OCI-LY1 (cell line): Measurements from ENCODE around the gene ARL15.

ENCODE experiments used
- H2AFZ ChIP-seq: fragments of 200-600 bp; sonication (generic), shearing (Covaris generic); 2 replicates; pipeline ENCODE4 v1.6.0; 2014; ENCODE audit warnings: antibody characterized with exemption, mild to moderate bottlenecking, low read length
- H3F3A ChIP-seq: fragments of 200-600 bp; sonication (generic), shearing (Covaris generic); 2 replicates; pipeline ENCODE4 v1.6.0; 2014; ENCODE audit warnings: mild to moderate bottlenecking, antibody characterized with exemption, low read length, moderate library complexity; ENCODE audit not compliant: insufficient read depth
- H3K27ac ChIP-seq: fragments of 200-600 bp; sonication (generic); 2 replicates; pipeline ENCODE4 v1.5.1; 2014; ENCODE audit warnings: low read length, mixed run types, mild to moderate bottlenecking, low read depth; ENCODE audit not compliant: poor library complexity, severe bottlenecking
- H3K27me3 ChIP-seq: fragments of 200-600 bp; sonication (generic); 2 replicates; pipeline ENCODE4 v1.6.0; 2014; ENCODE audit warnings: antibody characterized with exemption, mild to moderate bottlenecking, low read length, moderate library complexity; ENCODE audit not compliant: insufficient read depth
- H3K36me3 ChIP-seq: fragments of 200-600 bp; sonication (generic); 2 replicates; pipeline ENCODE4 v1.6.1; 2014; ENCODE audit warnings: mild to moderate bottlenecking, antibody characterized with exemption, low read length, moderate library complexity, mixed read lengths; ENCODE audit not compliant: insufficient read depth
- H3K4me1 ChIP-seq: fragments of 200-600 bp; sonication (generic); 2 replicates; pipeline ENCODE4 v1.5.1; 2014; ENCODE audit warnings: mild to moderate bottlenecking, low read length, moderate library complexity; ENCODE audit not compliant: insufficient read depth, severe bottlenecking
- H3K4me2 ChIP-seq: fragments of 200-600 bp; sonication (generic), shearing (Covaris generic); 2 replicates; pipeline ENCODE4 v1.6.1; 2014; ENCODE audit warnings: low read length
- H3K4me3 ChIP-seq: fragments of 200-600 bp; sonication (generic); 2 replicates; pipeline ENCODE4 v1.5.1; 2014; ENCODE audit warnings: low read length, low read depth, mild to moderate bottlenecking, mixed read lengths; ENCODE audit not compliant: poor library complexity, severe bottlenecking
- H3K79me2 ChIP-seq: fragments of 200-600 bp; shearing (Covaris generic); 2 replicates; pipeline ENCODE4 v1.6.1; 2016; ENCODE audit warnings: mixed run types, low read length, mixed read lengths; ENCODE audit not compliant: insufficient read depth
- H3K9ac ChIP-seq: fragments of 200-600 bp; sonication (generic), shearing (Covaris generic); 2 replicates; pipeline ENCODE4 v1.6.1; 2014; ENCODE audit warnings: mild to moderate bottlenecking, low read length, mixed read lengths
- H3K9me2 ChIP-seq: fragments of 200-600 bp; sonication (generic), shearing (Covaris generic); 2 replicates; pipeline ENCODE4 v1.6.1; 2014; ENCODE audit warnings: low read depth, mild to moderate bottlenecking, low read length, mixed read lengths
- H3K9me3 ChIP-seq: fragments of 200-600 bp; shearing (Covaris generic); 2 replicates; pipeline ENCODE4 v1.6.1; 2014; ENCODE audit warnings: low read length, mixed read lengths
- H4K20me1 ChIP-seq: fragments of 200-600 bp; sonication (generic), shearing (Covaris generic); 2 replicates; pipeline ENCODE4 v1.6.0; 2016; ENCODE audit warnings: mild to moderate bottlenecking, low read length; ENCODE audit not compliant: insufficient read depth
- CTCF ChIP-seq: fragments of 200-600 bp; sonication (generic), shearing (Covaris generic); IDR thresholded peaks from 2 replicates; pipeline ENCODE4 v1.5.1; 2017; ENCODE audit warnings: mild to moderate bottlenecking, antibody characterized with exemption, low read length, moderate library complexity, mixed read lengths
- EZH2 ChIP-seq: fragments of 200-600 bp; sonication (generic), shearing (Covaris generic); IDR thresholded peaks from 2 replicates; pipeline ENCODE4 v1.8.0; 2017; ENCODE audit warnings: borderline replicate concordance, mixed run types, mild to moderate bottlenecking, antibody characterized with exemption, low read length, moderate library complexity, mixed read lengths

ARL15 gene

GRCh38 chr5:53971551-53971950 lies 338.8 kb downstream of the ARL15 start:
- peaks cover 3% of the 10 kb centered on the region; the same call in 1 of the 2 replicates for H3K79me2 ChIP-seq
- no peaks in the 10 kb centered on the region; the same call in 1 of the 2 replicates for H3F3A ChIP-seq
- H4K20me1 ChIP-seq = no peaks in the 10 kb centered on the region
- H3K36me3 ChIP-seq = peaks cover 92% of the 10 kb centered on the region
- no peak overlapping the region for H3K4me2 ChIP-seq
- H3K4me1 ChIP-seq = no peaks in the 10 kb centered on the region
- H3K27ac ChIP-seq = no peak overlapping the region
- no peaks in the 10 kb centered on the region for H3K9me2 ChIP-seq
- no peak overlapping the region for H3K9ac ChIP-seq
- no peak overlapping the region for H2AFZ ChIP-seq
- no peaks in the 10 kb centered on the region for H3K9me3 ChIP-seq
- TF ChIP-seq CTCF = no peak
- TF ChIP-seq EZH2 = no peak
- H3K4me3 ChIP-seq = no peak overlapping the region
- H3K27me3 ChIP-seq = no peaks in the 10 kb centered on the region

- Histone ChIP-seq H3K9ac (no peak overlapping the region), H3K4me1 (no peaks in the 10 kb centered on the region), H3F3A (no peaks in the 10 kb centered on the region; the same call in 1 of the 2 replicates), H3K9me3 (no peaks in the 10 kb centered on the region), H3K4me3 (no peak overlapping the region), H4K20me1 (no peaks in the 10 kb centered on the region), H3K27me3 (no peaks in the 10 kb centered on the region), H3K4me2 (no peak overlapping the region), H3K36me3 (peaks cover 92% of the 10 kb centered on the region), H3K27ac (no peak overlapping the region), H2AFZ (no peak overlapping the region), H3K9me2 (no peaks in the 10 kb centered on the region), H3K79me2 (peaks cover 3% of the 10 kb centered on the region; the same call in 1 of the 2 replicates)
- no peak for TF ChIP-seq CTCF
- TF ChIP-seq EZH2 = no peak
These were observed 339.2 kb downstream of the ARL15 start for GRCh38 chr5:53971131-53971530.

GRCh38 chr5:53970475-53970874 lies 339.9 kb downstream of the ARL15 start:
- H4K20me1 ChIP-seq = no peaks in the 10 kb centered on the region
- H3K79me2 ChIP-seq = peaks cover 3% of the 10 kb centered on the region; the same call in 1 of the 2 replicates
- no peak overlapping the region for H2AFZ ChIP-seq
- H3K27me3 ChIP-seq = no peaks in the 10 kb centered on the region
- H3K9me3 ChIP-seq = no peaks in the 10 kb centered on the region
- TF ChIP-seq EZH2 (no peak), CTCF (no peak)
- no peak overlapping the region for H3K9ac ChIP-seq
- no peaks in the 10 kb centered on the region for H3K9me2 ChIP-seq
- H3K4me2 ChIP-seq = no peak overlapping the region
- H3K4me1 ChIP-seq = no peaks in the 10 kb centered on the region
- H3F3A ChIP-seq = no peaks in the 10 kb centered on the region; the same call in 1 of the 2 replicates
- no peak overlapping the region for H3K27ac ChIP-seq
- no peak overlapping the region for H3K4me3 ChIP-seq
- peaks cover 90% of the 10 kb centered on the region for H3K36me3 ChIP-seq
